Epithelial cell of proximal tubule (primary cell): ENCODE measurements around the gene NEK9. TPM values are rescaled to one million over a fixed set of nuclear protein-coding genes. Genes with fewer than 3 reads are reported as not detected.

Experiments
- DNase-seq: peaks from one replicate; pipeline ENCODE4 v3.0.0-alpha.2; 2011; ENCODE audit warnings: low read depth
- H3K4me3 ChIP-seq: 2 replicates; pipeline ENCODE4 v1.5.1; 2011; ENCODE audit warnings: low read depth, mild to moderate bottlenecking, low read length
- CTCF ChIP-seq: conservative IDR thresholded peaks from 2 replicates; pipeline ENCODE4 v1.5.1; 2012; ENCODE audit warnings: low read depth, mild to moderate bottlenecking, low read length
- total RNA-seq: library from RNA; depleted of rRNA; stranded (reverse); fragments of >200 nt; gene quantifications from 2 replicates; pipeline ENCODE4 v1.2.3, GENCODE V29; 2015

The NEK9 gene
- total RNA-seq, 1 donor from 2014 or later: 10.9 TPM

GRCh38 chr14:75126121-75126544, 715 bp downstream of the NEK9 start:
- no peak for TF ChIP-seq CTCF
- H3K4me3 ChIP-seq: peak overlapping the region; percentile 74
- no peak for DNase-seq

- TF ChIP-seq CTCF: no peak
- peak overlapping the region; percentile 74 for H3K4me3 ChIP-seq
- no peak for DNase-seq
Measured at GRCh38 chr14:75125617-75126016, 1.2 kb downstream of the NEK9 start.

GRCh38 chr14:75123991-75124390, 2.9 kb downstream of the NEK9 start:
- TF ChIP-seq CTCF: no peak
- DNase-seq: no peak
- H3K4me3 ChIP-seq: no peak overlapping the region

- no peak overlapping the region for H3K4me3 ChIP-seq
- no peak for TF ChIP-seq CTCF
- no peak for DNase-seq
Measured at GRCh38 chr14:75121552-75121951, 5.3 kb downstream of the NEK9 start.

GRCh38 chr14:75120541-75121291, 6.1 kb downstream of the NEK9 start:
- no peak for TF ChIP-seq CTCF
- no peak for DNase-seq
- H3K4me3 ChIP-seq: no peak overlapping the region

- no peak overlapping the region for H3K4me3 ChIP-seq
- DNase-seq: no peak
- TF ChIP-seq CTCF: no peak
Measured at GRCh38 chr14:75119056-75119455, 7.8 kb downstream of the NEK9 start.
